ENCODE measurements around the gene SNRPD3.

SNRPD3 gene

DNA sequence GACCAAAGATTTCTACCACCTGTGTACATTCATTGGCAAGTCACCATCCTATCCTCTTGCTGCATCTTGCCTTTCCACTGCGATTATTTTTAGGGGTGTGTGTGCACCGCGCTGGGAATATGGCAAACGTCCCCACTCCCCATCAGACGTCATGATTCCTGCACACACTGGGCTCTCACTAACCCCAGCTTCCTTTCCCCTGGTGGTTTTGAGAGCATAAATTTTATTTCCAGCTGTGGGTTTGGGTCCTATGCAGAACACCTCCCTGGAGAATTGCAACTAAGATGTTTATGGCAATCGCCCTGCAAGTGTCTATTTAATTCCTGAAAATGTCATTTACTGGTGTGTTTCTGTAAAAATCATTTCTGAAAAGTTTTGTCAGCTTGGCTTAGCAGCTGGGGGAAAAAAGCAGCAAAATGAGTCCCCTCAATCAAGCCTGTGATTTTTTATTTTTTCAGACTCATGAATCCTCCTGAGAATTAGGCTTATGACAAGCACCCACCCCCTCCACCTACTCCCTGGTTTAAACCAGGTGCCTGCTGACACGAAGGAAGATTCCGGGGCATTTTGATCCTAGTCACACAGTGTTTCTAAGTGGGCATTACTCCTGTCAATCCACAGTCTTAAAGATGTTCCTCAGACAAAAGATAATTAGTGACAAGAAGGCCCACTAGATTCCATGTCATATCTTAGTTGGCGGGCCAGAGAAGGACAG, 36.9 kb upstream of the SNRPD3 start:
- DNase-seq (ENCODE audit: low read depth): no peak
- no peak overlapping the region for H3K4me3 ChIP-seq (ENCODE audit: low read length)
- TF ChIP-seq, protein P1, sequence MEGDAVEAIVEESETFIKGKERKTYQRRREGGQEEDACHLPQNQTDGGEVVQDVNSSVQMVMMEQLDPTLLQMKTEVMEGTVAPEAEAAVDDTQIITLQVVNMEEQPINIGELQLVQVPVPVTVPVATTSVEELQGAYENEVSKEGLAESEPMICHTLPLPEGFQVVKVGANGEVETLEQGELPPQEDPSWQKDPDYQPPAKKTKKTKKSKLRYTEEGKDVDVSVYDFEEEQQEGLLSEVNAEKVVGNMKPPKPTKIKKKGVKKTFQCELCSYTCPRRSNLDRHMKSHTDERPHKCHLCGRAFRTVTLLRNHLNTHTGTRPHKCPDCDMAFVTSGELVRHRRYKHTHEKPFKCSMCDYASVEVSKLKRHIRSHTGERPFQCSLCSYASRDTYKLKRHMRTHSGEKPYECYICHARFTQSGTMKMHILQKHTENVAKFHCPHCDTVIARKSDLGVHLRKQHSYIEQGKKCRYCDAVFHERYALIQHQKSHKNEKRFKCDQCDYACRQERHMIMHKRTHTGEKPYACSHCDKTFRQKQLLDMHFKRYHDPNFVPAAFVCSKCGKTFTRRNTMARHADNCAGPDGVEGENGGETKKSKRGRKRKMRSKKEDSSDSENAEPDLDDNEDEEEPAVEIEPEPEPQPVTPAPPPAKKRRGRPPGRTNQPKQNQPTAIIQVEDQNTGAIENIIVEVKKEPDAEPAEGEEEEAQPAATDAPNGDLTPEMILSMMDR (IDR thresholded peaks at IDR 0.05; ENCODE audit: insufficient read depth, low read depth, low read length, missing control alignments): no peak

DNA sequence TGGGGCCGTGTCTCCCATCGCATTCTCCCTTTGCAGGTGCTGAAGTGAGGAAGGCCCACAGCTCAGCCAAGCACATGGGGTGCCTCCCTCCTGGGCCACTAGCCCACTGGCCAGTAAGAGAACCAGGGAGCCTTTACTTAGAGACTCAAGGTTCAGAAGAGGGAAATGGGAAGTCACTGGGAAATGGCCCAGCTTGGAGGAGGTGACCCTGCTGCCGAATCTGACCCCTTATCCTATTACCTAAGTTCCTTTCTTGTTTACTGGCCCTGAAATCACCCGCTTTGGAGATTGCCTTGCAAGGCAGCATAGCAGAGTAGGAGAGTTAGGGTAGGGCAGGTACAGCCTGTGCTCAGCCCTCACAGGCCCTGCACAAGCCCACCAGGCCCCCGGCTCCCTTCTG, 36.3 kb upstream of the SNRPD3 start:
- H3K4me3 ChIP-seq (ENCODE audit: low read length): no peak overlapping the region
- TF ChIP-seq, protein P1 (IDR thresholded peaks at IDR 0.05; ENCODE audit: insufficient read depth, low read depth, low read length, missing control alignments): no peak
- no peak for DNase-seq (ENCODE audit: low read depth)

DNA sequence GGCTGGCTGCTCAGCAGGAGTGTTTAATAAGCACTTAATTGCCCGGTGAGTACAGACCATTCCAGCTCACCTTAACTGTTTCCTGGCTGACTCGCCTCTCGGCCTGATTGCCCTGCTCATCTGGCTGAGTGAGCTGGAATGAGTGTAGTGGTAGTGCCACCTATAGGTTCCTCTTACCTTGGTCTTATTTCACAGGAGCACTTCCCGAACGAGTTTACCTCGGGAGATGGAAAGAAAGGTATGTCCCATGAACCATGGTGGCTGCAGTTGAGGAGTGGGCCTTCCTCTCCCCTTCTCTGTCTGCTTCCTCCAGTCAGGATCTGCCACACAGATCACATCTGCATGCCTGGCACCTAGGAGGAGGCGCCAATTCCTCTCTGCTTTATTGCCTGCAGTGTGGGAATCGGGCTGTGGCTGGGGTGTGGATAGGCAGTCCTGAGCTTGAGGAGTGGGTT, 34.0 kb upstream of the SNRPD3 start:
- no peak overlapping the region for H3K4me3 ChIP-seq (ENCODE audit: low read length)
- peak; percentile 96 for DNase-seq (ENCODE audit: low read depth)
- TF ChIP-seq, protein P1 (IDR thresholded peaks at IDR 0.05; ENCODE audit: insufficient read depth, low read depth, low read length, missing control alignments): peak; percentile 80

- TF ChIP-seq, protein P1 (IDR thresholded peaks at IDR 0.05; ENCODE audit: insufficient read depth, low read depth, low read length, missing control alignments): no peak
- no peak for DNase-seq (ENCODE audit: low read depth)
- H3K4me3 ChIP-seq (ENCODE audit: low read length): no peak overlapping the region
Measured at GRCh38 chr22:24523873-24524272, 31.9 kb upstream of the SNRPD3 start.

- DNase-seq (ENCODE audit: low read depth): peak; percentile 68
- H3K4me3 ChIP-seq (ENCODE audit: low read length): no peak overlapping the region
- TF ChIP-seq, protein P1 (IDR thresholded peaks at IDR 0.05; ENCODE audit: insufficient read depth, low read depth, low read length, missing control alignments): peak; percentile 94
Measured at GRCh38 chr22:24525416-24526037, 30.3 kb upstream of the SNRPD3 start.

DNA sequence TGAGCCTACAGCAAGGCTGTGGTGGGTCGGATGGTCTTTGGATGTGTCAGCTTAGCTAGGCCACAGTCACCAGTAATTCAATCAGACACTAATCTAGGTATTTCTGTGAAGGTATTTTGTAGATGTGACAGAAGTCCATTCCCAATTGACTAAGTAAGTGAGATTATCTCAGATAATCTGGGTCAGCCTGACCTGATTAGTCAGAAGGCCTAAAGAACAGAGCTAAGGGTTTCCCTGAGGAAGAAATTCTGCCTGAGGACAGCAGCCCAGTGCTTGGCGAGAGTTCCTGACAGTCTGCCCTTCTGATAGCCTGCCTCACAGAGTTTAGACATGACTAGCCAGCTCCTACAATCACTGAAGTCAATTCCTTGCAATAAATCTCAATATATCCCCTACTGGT, 29.6 kb upstream of the SNRPD3 start:
- TF ChIP-seq, protein P1 (IDR thresholded peaks at IDR 0.05; ENCODE audit: insufficient read depth, low read depth, low read length, missing control alignments): no peak
- no peak overlapping the region for H3K4me3 ChIP-seq (ENCODE audit: low read length)
- DNase-seq (ENCODE audit: low read depth): no peak

Measured in epithelial cell of esophagus (primary cell).